Measurements from ENCODE around the gene MGAT3.

Gene MGAT3

GRCh38 chr22:39490135-39490798, 33.5 kb downstream of the MGAT3 start:
- H3K4me3 ChIP-seq (replicated peaks; ENCODE audit: low read depth, low read length), result no peak overlapping the region
- DNase-seq (ENCODE audit: low read depth), result peak; percentile 77
- TF ChIP-seq CTCF (IDR thresholded peaks at IDR 0.05; ENCODE audit: low read length, missing control alignments), result no peak

DNA sequence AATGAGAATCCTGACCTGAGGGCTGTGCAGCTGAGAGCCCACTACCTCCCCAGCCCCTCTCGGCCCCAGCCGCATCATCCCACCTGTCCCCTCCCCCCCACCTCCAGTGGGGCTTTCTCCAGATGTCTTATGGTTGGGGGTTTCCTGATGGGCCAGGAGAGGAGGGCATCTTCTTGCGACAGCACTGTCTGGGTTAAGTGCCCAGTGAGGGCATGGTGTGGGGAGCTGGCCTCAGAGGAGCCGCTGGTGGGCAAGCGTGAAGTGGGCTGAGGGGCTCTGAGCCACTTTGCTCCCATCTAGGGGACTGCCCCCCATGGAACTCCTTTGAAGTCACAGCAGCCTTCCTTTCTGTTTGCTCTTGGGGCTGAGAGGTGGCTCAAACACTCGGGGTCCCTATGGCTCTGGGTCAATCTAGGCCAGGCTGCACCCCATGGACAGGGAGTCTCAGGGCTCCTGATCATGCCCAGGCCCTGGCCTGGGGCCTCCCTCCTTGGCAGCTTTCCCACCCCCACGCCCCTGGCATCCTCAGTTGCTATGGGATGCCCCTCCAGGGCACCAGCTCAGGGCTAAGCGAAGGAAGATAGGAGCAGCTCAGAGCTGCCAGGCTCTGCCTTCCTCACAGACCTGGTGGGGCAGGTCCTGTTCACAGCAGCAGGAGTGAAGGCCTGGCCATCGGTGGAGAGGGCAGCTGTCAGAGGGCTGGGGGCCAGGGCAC, 34.3 kb downstream of the MGAT3 start:
- no peak for DNase-seq (ENCODE audit: low read depth)
- TF ChIP-seq CTCF (IDR thresholded peaks at IDR 0.05; ENCODE audit: low read length, missing control alignments), result no peak
- no peak overlapping the region for H3K4me3 ChIP-seq (replicated peaks; ENCODE audit: low read depth, low read length)

- DNase-seq (ENCODE audit: low read depth), result no peak
- TF ChIP-seq CTCF (IDR thresholded peaks at IDR 0.05; ENCODE audit: low read length, missing control alignments), result no peak
- H3K4me3 ChIP-seq (replicated peaks; ENCODE audit: low read depth, low read length), result no peak overlapping the region
These were observed 34.9 kb downstream of the MGAT3 start for GRCh38 chr22:39491696-39492095.

DNA sequence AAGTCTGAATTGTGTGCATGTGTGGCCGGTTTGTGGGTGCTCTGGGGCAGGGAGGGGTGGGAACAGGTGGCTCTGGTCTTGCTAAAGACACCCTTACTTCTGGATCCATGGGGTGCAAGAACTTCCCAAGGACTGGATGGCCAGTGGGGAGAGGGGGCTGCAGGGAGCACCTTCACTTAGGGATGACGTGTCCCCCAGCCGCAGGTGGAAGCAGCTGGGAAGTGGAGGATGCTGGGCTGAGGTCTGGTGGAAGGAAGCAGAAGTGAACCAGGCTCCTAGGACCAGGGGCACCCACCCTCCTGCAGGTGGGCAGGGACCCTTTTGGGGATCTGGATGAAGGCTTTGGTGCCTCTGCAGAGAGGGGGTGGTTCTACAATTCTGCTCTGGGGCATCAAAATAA, 35.4 kb downstream of the MGAT3 start:
- TF ChIP-seq CTCF (IDR thresholded peaks at IDR 0.05; ENCODE audit: low read length, missing control alignments), result no peak
- no peak for DNase-seq (ENCODE audit: low read depth)
- H3K4me3 ChIP-seq (replicated peaks; ENCODE audit: low read depth, low read length), result no peak overlapping the region

DNA sequence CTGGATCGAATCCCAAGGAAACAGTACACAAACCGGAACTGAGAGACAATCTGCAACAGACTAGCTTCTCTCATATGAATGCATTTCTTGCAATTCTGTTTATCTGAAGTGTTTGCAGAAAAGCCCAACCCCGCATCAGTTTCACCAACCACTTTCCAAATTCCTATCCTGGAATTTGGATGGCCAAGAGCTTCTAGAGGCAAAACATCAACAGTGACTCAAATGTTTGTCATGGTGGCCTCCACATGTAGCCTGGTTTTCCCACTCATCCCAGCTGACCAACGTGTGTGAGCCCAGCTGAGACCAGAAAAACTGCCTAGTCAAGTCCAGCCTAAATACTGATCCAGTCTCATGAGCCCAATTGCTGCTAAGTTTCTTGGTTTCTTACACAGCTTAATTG, 36.9 kb downstream of the MGAT3 start:
- no peak for TF ChIP-seq CTCF (IDR thresholded peaks at IDR 0.05; ENCODE audit: low read length, missing control alignments)
- H3K4me3 ChIP-seq (replicated peaks; ENCODE audit: low read depth, low read length), result no peak overlapping the region
- peak; percentile 51 for DNase-seq (ENCODE audit: low read depth)

GRCh38 chr22:39494471-39495120, 37.8 kb downstream of the MGAT3 start:
- DNase-seq (ENCODE audit: low read depth), result no peak
- no peak for TF ChIP-seq CTCF (IDR thresholded peaks at IDR 0.05; ENCODE audit: low read length, missing control alignments)
- H3K4me3 ChIP-seq (replicated peaks; ENCODE audit: low read depth, low read length), result no peak overlapping the region
